ENCODE data around the gene ZNF444.
A peak's percentile ranks its signal among the peaks of the same experiment; 100 is the strongest.

Gene ZNF444

GRCh38 chr19:56149656-56150038 lies 8.6 kb downstream of the ZNF444 start:
- TF ChIP-seq, protein P1, sequence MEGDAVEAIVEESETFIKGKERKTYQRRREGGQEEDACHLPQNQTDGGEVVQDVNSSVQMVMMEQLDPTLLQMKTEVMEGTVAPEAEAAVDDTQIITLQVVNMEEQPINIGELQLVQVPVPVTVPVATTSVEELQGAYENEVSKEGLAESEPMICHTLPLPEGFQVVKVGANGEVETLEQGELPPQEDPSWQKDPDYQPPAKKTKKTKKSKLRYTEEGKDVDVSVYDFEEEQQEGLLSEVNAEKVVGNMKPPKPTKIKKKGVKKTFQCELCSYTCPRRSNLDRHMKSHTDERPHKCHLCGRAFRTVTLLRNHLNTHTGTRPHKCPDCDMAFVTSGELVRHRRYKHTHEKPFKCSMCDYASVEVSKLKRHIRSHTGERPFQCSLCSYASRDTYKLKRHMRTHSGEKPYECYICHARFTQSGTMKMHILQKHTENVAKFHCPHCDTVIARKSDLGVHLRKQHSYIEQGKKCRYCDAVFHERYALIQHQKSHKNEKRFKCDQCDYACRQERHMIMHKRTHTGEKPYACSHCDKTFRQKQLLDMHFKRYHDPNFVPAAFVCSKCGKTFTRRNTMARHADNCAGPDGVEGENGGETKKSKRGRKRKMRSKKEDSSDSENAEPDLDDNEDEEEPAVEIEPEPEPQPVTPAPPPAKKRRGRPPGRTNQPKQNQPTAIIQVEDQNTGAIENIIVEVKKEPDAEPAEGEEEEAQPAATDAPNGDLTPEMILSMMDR (IDR thresholded peaks at IDR 0.05; ENCODE audit: low read depth, low read length, missing control alignments), result no peak
- no peak for DNase-seq (ENCODE audit: low read depth)
- in situ Hi-C loops (cut with HindIII; ENCODE audit: low sequenced_read_pairs), result no loop called here
- H3K4me3 ChIP-seq (ENCODE audit: low read depth, low read length), result no peak overlapping the region

DNA sequence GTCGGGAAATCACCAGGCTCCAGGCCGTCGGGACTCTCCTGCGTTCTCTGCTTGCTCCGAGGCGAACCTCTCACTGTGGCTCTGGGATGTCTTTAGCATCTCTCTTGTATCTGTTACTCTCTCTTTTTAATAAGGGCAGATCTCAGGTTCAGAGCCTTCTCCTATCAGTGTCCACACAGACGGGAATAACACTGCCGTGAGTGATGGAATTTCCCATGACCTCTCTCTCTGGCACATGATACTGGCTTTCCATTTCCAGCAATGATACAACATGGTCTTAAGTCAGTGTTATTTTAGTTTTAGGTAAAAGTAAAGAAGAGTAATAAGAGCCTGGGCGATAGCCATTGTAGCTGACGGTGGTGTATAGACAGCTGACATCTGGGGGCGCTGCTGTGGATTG lies 9.3 kb downstream of the ZNF444 start:
- DNase-seq (ENCODE audit: low read depth), result no peak
- TF ChIP-seq, protein P1 (IDR thresholded peaks at IDR 0.05; ENCODE audit: low read depth, low read length, missing control alignments), result no peak
- no peak overlapping the region for H3K4me3 ChIP-seq (ENCODE audit: low read depth, low read length)
- in situ Hi-C loops (cut with HindIII; ENCODE audit: low sequenced_read_pairs), result no loop called here

GRCh38 chr19:56152644-56153043 lies 11.6 kb downstream of the ZNF444 start:
- in situ Hi-C loops (cut with HindIII; ENCODE audit: low sequenced_read_pairs), result no loop called here
- no peak overlapping the region for H3K4me3 ChIP-seq (ENCODE audit: low read depth, low read length)
- no peak for DNase-seq (ENCODE audit: low read depth)
- TF ChIP-seq, protein P1 (IDR thresholded peaks at IDR 0.05; ENCODE audit: low read depth, low read length, missing control alignments), result no peak

- in situ Hi-C loops (cut with HindIII; ENCODE audit: low sequenced_read_pairs), result no loop called here
- DNase-seq (ENCODE audit: low read depth), result no peak
- TF ChIP-seq, protein P1 (IDR thresholded peaks at IDR 0.05; ENCODE audit: low read depth, low read length, missing control alignments), result no peak
- H3K4me3 ChIP-seq (ENCODE audit: low read depth, low read length), result no peak overlapping the region
Measured at GRCh38 chr19:56153507-56153906, 12.4 kb downstream of the ZNF444 start.

- no peak overlapping the region for H3K4me3 ChIP-seq (ENCODE audit: low read depth, low read length)
- TF ChIP-seq, protein P1 (IDR thresholded peaks at IDR 0.05; ENCODE audit: low read depth, low read length, missing control alignments), result peak; percentile 34
- in situ Hi-C loops (cut with HindIII; ENCODE audit: low sequenced_read_pairs), result no loop called here
- no peak for DNase-seq (ENCODE audit: low read depth)
Measured at GRCh38 chr19:56155124-56155687, 14.1 kb downstream of the ZNF444 start.

DNA sequence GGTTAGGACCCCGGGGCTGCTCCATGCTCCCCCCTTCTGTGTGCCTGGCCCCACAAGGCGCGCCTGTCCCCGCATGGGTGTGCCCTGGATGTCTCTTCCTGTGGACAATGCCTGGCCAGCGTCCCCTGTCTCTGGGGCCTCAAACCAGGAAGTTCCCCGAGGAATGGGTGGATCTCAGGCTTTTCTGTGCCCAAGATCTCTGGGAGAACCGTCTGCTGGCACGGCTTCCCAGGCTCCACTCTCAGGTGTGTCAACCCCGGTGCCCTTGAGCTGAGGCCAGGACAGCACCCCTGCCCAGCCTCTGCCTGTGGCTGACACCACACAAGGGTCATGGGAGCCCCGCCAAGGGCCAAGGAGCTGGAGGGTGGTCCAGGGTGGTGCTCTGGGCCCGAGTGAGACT lies 15.7 kb downstream of the ZNF444 start:
- TF ChIP-seq, protein P1 (IDR thresholded peaks at IDR 0.05; ENCODE audit: low read depth, low read length, missing control alignments), result no peak
- H3K4me3 ChIP-seq (ENCODE audit: low read depth, low read length), result no peak overlapping the region

More for the DNA sequence above, 15.7 kb downstream of the ZNF444 start:
- no peak for DNase-seq (ENCODE audit: low read depth)
- in situ Hi-C loops (cut with HindIII; ENCODE audit: low sequenced_read_pairs), result no loop called here

All from astrocyte of the cerebellum (primary cell).